ENCODE data around the gene SGPP2.
"Not testable (repeated sequence)": the region's sequence is repeated elsewhere in the genome, so short reads cannot be mapped to it uniquely, and the experiment has no call there.

The SGPP2 gene

DNA sequence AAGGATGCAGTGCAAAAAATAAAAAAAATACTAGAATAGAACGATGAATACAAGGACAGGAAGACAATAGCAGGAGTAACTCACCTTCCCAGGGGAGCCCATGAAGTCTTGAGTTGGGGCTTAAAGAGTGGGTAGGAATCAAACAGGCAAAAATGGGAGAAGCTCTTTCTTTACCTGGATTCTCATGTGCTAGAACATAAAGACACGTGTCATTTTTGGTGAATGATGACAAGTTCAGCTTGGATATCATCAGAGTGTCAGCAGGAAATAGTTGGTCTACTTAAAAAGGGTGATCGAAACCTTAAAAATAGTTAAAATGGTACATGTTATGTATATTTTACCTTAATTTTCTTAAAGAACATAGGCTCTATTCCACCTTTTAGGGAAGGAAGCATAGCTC, 5.7 kb downstream of the SGPP2 start:
- no peak for DNase-seq

DNA sequence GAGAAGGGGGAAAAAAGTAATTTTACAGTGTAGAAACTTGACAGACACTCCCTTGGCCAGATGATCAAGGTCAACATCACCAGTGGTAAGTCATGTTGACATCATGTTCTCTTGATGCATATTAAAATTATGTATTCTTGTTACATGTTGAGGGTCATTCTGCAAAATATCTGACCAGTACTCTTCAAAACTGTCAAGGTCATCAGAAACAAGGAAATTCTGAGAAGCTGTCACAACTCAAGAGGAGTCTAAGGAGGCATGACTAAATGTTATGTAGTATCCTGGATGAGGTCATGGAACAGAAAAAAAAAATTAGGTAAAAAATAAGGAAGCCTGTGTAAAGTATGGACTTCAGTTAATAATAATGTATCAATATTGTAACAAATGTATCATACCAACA, 6.3 kb downstream of the SGPP2 start:
- no peak for DNase-seq

GRCh38 chr2:222431869-222432268, 7.5 kb downstream of the SGPP2 start:
- DNase-seq: no peak

GRCh38 chr2:222433332-222434173, 9.2 kb downstream of the SGPP2 start:
- no peak for DNase-seq

- DNase-seq: no peak
These were observed 9.9 kb downstream of the SGPP2 start for GRCh38 chr2:222434204-222434603.

- DNase-seq: not testable (repeated sequence)
These were observed 11.2 kb downstream of the SGPP2 start for GRCh38 chr2:222435400-222436039.

DNA sequence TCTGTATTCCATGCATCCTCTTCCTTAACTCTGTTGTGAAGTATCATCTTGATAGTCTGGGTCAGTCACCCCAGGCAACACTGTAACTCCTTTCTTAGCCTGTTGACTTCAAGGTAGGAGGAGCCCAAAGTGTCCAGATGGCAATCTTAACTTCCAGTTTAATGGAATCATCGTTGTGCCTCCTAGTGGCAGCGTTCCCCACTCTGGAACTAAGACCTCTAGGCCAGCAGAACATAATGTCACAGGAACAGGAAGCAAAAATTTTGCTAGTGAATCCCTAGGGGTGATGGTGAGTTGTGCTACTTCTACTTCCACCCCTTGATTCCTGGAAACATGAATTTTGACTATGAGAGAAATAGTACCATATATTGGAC, 11.7 kb downstream of the SGPP2 start:
- no peak for DNase-seq

GRCh38 chr2:222439692-222440091, 15.3 kb downstream of the SGPP2 start:
- DNase-seq: no peak

DNA sequence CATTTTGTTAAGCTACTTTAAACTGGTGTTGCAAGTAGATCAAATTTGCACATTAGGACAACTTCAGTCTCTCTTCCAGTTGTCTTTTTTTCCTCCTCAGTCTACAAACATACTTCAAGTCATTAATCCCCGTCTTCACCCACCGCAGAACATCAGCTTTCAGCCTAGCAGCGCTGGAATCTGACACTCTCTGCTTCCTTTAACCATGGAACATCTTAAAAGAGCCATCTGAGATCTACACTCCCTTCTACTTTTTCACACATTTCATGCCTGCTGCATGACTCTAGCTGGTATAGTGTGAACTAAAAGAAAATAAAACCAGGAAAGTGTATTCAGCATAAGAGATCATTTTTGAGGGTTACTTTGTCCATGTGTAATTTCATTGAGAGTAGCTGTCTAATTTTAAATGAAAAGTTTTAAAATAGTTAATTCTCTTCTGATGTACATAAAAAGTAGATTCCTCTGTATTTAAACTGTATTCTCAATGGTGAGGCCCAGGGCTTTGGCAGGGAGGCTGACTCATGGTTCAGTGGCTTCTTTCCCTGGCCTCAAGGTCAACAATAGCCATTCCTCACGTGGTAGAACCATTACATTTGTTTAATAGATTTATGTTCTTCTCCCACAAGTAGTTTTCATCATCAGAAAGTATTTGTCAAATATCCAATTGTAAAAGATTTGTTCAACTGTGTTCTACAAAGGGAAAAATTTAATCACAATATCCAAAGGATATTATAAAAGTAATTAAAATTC, 16.5 kb downstream of the SGPP2 start:
- DNase-seq: no peak

DNA sequence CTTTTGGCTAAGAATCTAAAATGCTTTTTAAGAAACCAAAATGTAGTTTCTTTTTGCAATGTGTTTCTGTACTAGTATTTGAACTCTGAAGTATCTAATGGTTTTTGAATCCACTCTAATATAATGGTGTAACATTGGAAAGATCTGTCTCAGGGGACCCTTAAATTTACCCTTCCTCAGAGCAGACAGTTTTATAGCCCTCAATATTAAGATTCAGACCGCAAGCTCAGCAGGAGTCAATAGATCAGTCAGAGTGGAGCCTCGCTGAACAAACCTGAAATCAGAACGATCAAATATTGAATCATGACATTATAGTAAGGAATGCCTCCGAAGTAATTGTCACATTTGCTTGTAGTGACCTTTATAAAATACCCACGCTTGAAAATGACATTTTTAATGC, 18.3 kb downstream of the SGPP2 start:
- DNase-seq: no peak

GRCh38 chr2:222445227-222445626, 20.9 kb downstream of the SGPP2 start:
- DNase-seq: no peak

DNA sequence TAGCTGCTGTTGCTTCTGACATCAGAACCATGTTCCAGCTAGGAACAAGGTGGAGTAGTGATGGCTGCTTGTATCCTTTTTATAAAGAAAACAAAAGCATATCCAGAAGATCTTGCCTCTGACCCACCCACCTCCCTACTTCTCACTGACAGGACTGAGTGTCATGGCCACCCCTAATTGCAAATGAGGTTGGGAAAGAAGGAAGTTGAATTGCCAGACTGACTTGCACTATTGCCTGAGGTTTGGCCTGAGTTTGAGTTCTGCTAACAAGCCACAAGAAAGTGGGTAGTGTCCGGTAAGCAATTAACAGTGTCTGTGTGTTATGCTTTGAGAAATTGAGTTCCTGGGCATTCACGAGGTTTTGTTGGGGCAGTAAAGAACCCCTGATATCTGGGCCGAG, 22.8 kb downstream of the SGPP2 start:
- no peak for DNase-seq

GRCh38 chr2:222448748-222449181, 24.4 kb downstream of the SGPP2 start:
- no peak for DNase-seq

DNA sequence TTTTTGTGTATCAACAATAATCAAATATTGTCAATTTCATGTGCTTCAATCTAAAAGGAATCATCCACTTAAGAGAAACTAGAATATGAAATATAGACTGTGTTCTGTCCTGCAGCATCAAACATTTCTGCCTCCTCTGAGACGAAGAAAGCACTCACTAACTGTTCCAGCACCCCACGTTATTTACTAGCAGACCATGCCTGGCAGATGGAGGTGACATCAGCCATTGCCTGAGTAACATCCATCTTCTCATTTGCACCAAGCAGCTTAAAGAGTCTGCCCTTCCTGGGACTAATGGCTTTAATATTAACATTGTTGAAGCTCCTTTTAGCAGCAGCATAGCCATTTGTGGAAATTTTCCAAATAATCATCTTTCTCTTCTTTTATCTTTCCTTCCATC, 25.7 kb downstream of the SGPP2 start:
- DNase-seq: no peak

- DNase-seq: no peak
These were observed 26.9 kb downstream of the SGPP2 start for GRCh38 chr2:222451224-222451674.

DNA sequence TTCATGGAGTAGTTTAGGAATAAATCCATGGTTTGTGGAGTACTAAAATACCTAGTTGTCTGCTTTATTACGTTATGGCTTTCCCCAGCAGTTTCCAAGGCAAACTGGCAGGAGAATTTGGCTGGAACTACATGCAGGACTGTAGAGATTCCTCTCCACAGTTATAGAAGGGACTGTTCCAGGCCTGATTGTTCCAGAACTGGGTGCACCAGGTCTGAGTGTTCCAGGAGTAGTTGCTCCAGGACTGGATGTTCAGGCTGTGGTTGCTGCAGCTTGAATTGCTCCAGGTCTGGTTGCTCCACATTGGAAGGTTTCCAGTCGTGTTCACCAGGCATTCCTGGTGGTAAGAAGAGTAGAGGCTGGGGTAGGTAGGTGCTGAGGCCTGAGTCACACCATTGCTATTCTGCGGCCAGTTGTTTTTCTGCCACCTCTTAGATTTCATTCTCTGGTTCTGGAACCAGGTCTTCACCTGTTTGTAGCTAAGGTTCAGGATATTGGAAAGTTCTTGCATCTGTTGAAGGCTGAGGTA, 28.1 kb downstream of the SGPP2 start:
- DNase-seq: no peak

- DNase-seq: no peak
These were observed 32.2 kb downstream of the SGPP2 start for GRCh38 chr2:222456479-222457077.

- no peak for DNase-seq
These were observed 35.6 kb downstream of the SGPP2 start for GRCh38 chr2:222459983-222460382.

DNA sequence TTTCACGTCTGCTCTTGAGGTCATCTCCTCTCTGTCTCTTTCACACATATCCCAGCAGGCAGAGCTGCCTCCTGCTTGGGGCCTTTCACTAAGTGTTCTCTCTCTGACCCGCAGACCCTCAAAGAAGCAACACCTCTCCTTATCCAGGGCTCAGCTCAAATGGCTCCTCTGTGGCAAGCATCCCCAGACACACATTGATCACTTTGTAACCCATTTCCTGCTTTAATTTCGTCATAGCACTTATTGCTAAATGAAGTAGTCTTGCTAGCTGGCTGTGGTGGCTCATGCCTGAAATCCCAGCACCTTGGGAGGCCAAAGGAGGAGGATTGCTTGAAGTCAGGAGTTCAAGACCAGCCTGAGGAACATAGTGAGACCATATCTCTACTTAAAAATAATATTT, 41.4 kb downstream of the SGPP2 start:
- DNase-seq: no peak

- no peak for DNase-seq
These were observed 44.0 kb downstream of the SGPP2 start for GRCh38 chr2:222468346-222468745.

DNA sequence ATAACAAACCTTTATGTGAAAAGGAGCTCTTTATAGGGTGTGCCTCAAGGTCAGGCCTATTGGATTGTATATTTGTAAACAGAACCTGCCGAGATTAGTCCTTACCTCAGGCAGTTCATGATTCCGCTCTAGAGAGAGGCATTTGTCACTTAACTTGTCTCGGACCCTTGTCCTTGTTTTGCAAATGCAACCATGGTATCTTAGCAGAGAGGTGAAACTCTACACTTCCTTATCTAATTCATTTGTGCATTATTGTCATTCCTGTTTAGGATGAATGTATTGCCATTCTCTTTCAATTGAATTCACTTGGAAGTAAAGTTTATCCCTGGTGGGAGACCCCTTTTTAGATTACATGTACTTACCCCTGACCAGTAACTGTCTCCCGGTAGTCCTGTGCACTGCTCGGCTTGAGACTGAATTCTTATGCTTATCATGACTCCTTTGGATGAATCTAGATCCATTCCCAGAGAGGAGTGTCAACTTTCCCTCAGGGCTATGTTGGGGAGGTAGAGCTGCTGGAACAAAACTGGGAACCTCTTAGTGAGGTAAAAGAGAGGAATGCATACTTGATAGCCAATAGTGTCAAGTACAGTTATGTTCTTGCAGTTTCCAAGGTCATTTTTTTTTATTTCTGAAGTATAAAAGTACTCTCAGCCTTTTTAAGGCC, 46.6 kb downstream of the SGPP2 start:
- no peak for DNase-seq

DNA sequence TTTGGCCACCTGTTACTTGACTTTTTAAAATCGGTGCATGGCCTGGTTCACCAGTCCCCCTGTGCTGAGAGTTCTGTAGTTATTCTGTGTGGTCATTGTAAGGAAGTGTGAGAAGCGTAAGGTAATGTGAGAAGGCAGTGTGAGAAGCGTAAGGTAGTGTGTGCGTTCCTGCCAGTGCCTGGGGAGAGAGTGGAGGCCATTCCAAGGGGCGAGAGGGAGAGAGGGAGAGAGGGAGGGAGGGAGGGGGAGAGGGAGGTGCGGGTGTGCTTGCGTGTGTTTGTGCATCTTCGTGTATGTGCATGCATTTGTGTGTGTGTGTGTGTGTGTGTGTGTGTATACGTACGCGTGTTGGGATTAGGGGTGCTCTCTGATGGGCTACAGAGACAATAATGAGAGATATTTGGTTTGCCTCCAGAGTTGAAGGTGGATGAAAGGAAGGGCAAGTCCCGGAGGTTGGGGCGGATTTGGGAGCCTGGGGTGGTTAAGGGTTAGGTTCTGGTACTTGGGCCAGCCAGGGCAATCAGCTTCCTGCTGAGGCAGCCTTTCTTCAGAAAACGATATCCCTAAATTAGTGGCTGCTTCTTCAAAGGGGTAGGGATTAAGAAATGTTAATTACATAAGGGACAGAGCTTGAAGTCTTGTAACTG, 53.7 kb downstream of the SGPP2 start:
- no peak for DNase-seq
